ENCODE measurements around the gene IVNS1ABP. TPM values are rescaled to one million over a fixed set of nuclear protein-coding genes. Genes with fewer than 3 reads are reported as not detected.

The IVNS1ABP gene
- polyA plus RNA-seq, 2 of the 4 experiments (the other 2 are of a cell fraction): 71.4 to 72.0 TPM

DNA sequence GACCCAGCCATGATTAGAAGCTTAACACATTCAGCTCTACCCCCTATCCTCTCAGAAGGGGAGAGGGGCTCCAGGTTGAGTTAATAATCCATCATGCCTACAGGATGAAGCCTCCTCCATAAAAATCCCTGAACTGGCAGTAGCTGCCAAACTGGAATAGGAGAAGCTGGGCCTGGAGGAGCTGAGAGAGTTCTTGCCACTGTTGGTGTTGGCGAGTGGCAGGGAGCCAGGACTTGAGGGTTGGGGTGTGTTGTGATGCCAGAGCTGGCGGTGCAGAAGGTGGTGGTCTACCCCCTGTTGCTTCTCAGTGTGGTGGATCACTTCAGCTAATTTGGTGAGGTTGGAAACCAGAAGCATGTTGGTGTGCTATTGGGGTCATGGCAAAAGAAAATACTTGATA lies 36.5 kb downstream of the IVNS1ABP start:
- no peak for TF ChIP-seq HDAC2 (IDR thresholded peaks at IDR 0.05)
- no peak for TF ChIP-seq TP53 (CRISPR knock-in tag; IDR thresholded peaks at IDR 0.05)
- no peak for TF ChIP-seq SREBF2 (IDR thresholded peaks at IDR 0.05)
- TF ChIP-seq, protein P1, sequence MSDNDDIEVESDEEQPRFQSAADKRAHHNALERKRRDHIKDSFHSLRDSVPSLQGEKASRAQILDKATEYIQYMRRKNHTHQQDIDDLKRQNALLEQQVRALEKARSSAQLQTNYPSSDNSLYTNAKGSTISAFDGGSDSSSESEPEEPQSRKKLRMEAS (IDR thresholded peaks at IDR 0.05): no peak
- no peak for TF ChIP-seq EHMT2 (IDR thresholded peaks at IDR 0.05; ENCODE audit: low read depth)
- TF ChIP-seq RAD21 (conservative IDR thresholded peaks at IDR 0.05 in 1 of 2, IDR thresholded peaks at IDR 0.05 in 1 of 2): no peak
- FAIRE-seq (no peak), ATAC-seq (no peak), DNase-seq (ENCODE audit: low read depth in 1 of 2, low spot score in 1 of 2) (no peak)
- no peak overlapping the region for H3K4me3 ChIP-seq
- 83% methylated on average over 2 of the region's 2 CpGs for WGBS (ENCODE audit: missing lambda C conversion rate)
- POLR2A ChIA-PET: no interaction called here
- H3K4me2 ChIP-seq: no peak overlapping the region
- CTCF ChIA-PET: interaction anchor here (1.1 to 1.2 kb wide), 2 partner anchors 111 to 589 kb away, joined by 3 to 4 read pairs; no protein-coding TSS in a partner anchor
- H3K9me3 ChIP-seq: no peaks in the 10 kb centered on the region
- H3K27ac ChIP-seq: no peak overlapping the region
- H3K4me1 ChIP-seq: no peaks in the 10 kb centered on the region

DNA sequence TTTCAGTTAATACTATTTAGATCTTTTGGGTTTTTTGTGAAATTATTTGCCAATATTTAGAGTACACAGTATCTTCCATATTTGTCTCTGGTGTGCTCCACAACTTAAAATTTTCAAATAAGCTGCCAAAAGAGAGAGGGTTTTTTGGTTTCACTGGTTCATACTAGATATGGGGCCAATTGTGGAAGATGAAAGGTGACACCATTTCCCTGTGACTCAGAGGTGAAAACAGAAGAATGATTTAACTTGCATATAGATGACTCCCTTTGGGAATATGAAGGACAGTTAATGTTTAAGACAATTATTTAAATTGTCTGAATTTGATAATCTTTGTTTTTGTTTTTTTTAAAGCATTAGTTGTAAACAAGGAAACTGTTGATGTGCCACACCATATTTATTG lies 37.5 kb downstream of the IVNS1ABP start:
- TF ChIP-seq FOSB (CRISPR knock-in tag; IDR thresholded peaks at IDR 0.05) (no peak), EHMT2 (IDR thresholded peaks at IDR 0.05; ENCODE audit: low read depth) (no peak), POLR2A (IDR thresholded peaks at IDR 0.05; ENCODE audit: low read length) (no peak), JUN (IDR thresholded peaks at IDR 0.05) (no peak), BHLHE40 (IDR thresholded peaks at IDR 0.05; ENCODE audit: low read depth, low read length) (no peak)
- TF ChIP-seq, protein P2, sequence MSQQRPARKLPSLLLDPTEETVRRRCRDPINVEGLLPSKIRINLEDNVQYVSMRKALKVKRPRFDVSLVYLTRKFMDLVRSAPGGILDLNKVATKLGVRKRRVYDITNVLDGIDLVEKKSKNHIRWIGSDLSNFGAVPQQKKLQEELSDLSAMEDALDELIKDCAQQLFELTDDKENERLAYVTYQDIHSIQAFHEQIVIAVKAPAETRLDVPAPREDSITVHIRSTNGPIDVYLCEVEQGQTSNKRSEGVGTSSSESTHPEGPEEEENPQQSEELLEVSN (IDR thresholded peaks at IDR 0.05; ENCODE audit: borderline replicate concordance, low read depth): no peak
- TF ChIP-seq, protein P3, sequence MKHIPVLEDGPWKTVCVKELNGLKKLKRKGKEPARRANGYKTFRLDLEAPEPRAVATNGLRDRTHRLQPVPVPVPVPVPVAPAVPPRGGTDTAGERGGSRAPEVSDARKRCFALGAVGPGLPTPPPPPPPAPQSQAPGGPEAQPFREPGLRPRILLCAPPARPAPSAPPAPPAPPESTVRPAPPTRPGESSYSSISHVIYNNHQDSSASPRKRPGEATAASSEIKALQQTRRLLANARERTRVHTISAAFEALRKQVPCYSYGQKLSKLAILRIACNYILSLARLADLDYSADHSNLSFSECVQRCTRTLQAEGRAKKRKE (CRISPR knock-in tag; IDR thresholded peaks at IDR 0.05; ENCODE audit: low read depth): no peak
- Histone ChIP-seq H3K9me3 (no peaks in the 10 kb centered on the region), H3K4me2 (no peak overlapping the region), H3K4me1 (no peaks in the 10 kb centered on the region), H3K4me3 (no peak overlapping the region), H3K27ac (no peak overlapping the region)
- FAIRE-seq: no peak
- ATAC-seq: no peak
- POLR2A ChIA-PET: no interaction called here
- no peak for DNase-seq (ENCODE audit: low read depth in 1 of 2, low spot score in 1 of 2)
- CTCF ChIA-PET: no interaction called here

DNA sequence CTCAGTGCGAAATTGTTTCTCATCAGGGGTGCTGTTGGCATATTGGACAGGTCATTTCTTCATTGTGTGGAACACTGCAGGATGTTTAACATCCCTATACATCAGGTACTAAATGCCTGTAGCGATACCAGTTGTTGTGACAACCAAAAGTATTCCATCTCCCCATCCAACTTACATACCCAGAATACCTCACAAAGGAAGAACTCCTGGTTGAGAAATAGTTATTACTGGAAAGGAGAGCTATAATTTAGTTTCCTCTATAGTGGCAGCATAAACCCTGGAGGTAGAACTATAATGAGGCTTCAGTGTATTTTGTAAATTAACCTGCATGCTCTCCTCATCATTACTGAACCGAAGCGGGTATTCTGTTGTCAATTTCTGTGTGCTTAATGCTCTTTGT lies 45.1 kb downstream of the IVNS1ABP start:
- ATAC-seq: no peak
- CTCF ChIA-PET: no interaction called here
- no peak for FAIRE-seq

DNA sequence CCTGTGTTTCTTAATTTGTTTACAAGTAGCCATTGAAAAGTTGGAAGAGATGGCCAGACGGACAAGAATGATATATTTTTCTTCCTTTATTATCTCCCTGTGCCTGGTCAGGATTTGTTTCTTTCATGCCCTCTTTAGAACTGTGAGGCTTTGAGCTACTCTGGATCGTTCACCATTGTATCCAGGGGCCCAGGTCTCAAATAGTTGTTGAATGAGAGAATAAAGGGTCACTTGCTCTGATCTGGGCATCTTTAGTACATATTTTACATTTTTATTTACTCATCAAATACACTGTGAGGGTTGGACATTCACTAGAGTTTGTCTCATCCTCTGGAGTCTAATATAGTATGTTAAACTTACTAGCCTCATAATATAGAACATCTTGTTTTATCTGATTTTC lies 48.7 kb downstream of the IVNS1ABP start:
- CTCF ChIA-PET: no interaction called here
- ATAC-seq: no peak

More for the DNA sequence above, 45.1 kb downstream of the IVNS1ABP start:
- 93% methylated on average over 4 of the region's 4 CpGs for WGBS (ENCODE audit: missing lambda C conversion rate)
- POLR2A ChIA-PET: no interaction called here
- DNase-seq (ENCODE audit: low read depth in 1 of 2, low spot score in 1 of 2): no peak
- Histone ChIP-seq H3K4me1 (no peaks in the 10 kb centered on the region), H3K4me3 (no peak overlapping the region), H3K27ac (no peak overlapping the region), H3K4me2 (no peak overlapping the region), H3K9me3 (no peaks in the 10 kb centered on the region)
- TF ChIP-seq NFE2L2 (conservative IDR thresholded peaks at IDR 0.05; ENCODE audit: low read length) (no peak), EHMT2 (IDR thresholded peaks at IDR 0.05; ENCODE audit: low read depth) (no peak), KDM1A (IDR thresholded peaks at IDR 0.05; ENCODE audit: low read depth) (no peak), MYC (IDR thresholded peaks at IDR 0.05; ENCODE audit: borderline replicate concordance, low read length) (no peak)
- TF ChIP-seq, protein P4, sequence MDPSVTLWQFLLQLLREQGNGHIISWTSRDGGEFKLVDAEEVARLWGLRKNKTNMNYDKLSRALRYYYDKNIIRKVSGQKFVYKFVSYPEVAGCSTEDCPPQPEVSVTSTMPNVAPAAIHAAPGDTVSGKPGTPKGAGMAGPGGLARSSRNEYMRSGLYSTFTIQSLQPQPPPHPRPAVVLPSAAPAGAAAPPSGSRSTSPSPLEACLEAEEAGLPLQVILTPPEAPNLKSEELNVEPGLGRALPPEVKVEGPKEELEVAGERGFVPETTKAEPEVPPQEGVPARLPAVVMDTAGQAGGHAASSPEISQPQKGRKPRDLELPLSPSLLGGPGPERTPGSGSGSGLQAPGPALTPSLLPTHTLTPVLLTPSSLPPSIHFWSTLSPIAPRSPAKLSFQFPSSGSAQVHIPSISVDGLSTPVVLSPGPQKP (IDR thresholded peaks at IDR 0.05; ENCODE audit: low read depth, low read length): no peak

More for the DNA sequence above, 48.7 kb downstream of the IVNS1ABP start:
- no peak overlapping the region for H3K4me2 ChIP-seq
- TF ChIP-seq CHD4 (IDR thresholded peaks at IDR 0.05; ENCODE audit: borderline replicate concordance): no peak
- TF ChIP-seq, protein P4 (IDR thresholded peaks at IDR 0.05; ENCODE audit: low read depth, low read length): no peak
- TF ChIP-seq NFE2L2 (conservative IDR thresholded peaks at IDR 0.05; ENCODE audit: low read length): no peak
- no peak for TF ChIP-seq GATA3 (IDR thresholded peaks at IDR 0.05; ENCODE audit: borderline replicate concordance)
- no peak for TF ChIP-seq HEYL (CRISPR knock-in tag; IDR thresholded peaks at IDR 0.05)
- TF ChIP-seq ZFP36 (IDR thresholded peaks at IDR 0.05; ENCODE audit: borderline replicate concordance, partially characterized antibody): no peak
- TF ChIP-seq KDM1A (IDR thresholded peaks at IDR 0.05; ENCODE audit: low read depth): no peak
- no peak for TF ChIP-seq RAD21 (conservative IDR thresholded peaks at IDR 0.05 in 1 of 2, IDR thresholded peaks at IDR 0.05 in 1 of 2)
- no peak for TF ChIP-seq HOXA7 (CRISPR knock-in tag; IDR thresholded peaks at IDR 0.05)
- no peak for TF ChIP-seq EHF (CRISPR knock-in tag; IDR thresholded peaks at IDR 0.05)
- TF ChIP-seq, protein P1 (IDR thresholded peaks at IDR 0.05): no peak
- TF ChIP-seq KDM5A (IDR thresholded peaks at IDR 0.05): no peak
- no peak for TF ChIP-seq RCOR1 (IDR thresholded peaks at IDR 0.05; ENCODE audit: low read depth, low read length)
- TF ChIP-seq SMC3 (IDR thresholded peaks at IDR 0.05): no peak
- no peak for TF ChIP-seq TP53 (CRISPR knock-in tag; IDR thresholded peaks at IDR 0.05)
- no peak for TF ChIP-seq HOXB13 (CRISPR knock-in tag; IDR thresholded peaks at IDR 0.05; ENCODE audit: low read depth)
- DNase-seq (ENCODE audit: low read depth in 1 of 2, low spot score in 1 of 2) (no peak), FAIRE-seq (no peak)
- H3K27ac ChIP-seq: no peak overlapping the region
- WGBS (ENCODE audit: missing lambda C conversion rate): 47% methylated on average over 2 of the region's 2 CpGs
- POLR2A ChIA-PET: no interaction called here
- H3K4me3 ChIP-seq: no peak overlapping the region
- H3K4me1 ChIP-seq: no peaks in the 10 kb centered on the region
- H3K9me3 ChIP-seq: no peaks in the 10 kb centered on the region
